Endothelial cell (in vitro differentiated cells): ENCODE data around the gene GPC5. TPM values are rescaled to one million over a fixed set of nuclear protein-coding genes. Genes with fewer than 3 reads are reported as not detected.
"Not testable (repeated sequence)": the region's sequence is repeated elsewhere in the genome, so short reads cannot be mapped to it uniquely, and the experiment has no call there.

Experiments
- DNase-seq: peaks from one replicate; pipeline ENCODE4 v3.0.0; 2021; ENCODE audit warnings: low spot score
- H3K27ac Mint-ChIP-seq: one replicate; pipeline ENCODE4 v1.8.0; 2021; ENCODE audit warnings: mixed read lengths, inconsistent platforms; ENCODE audit not compliant: unreplicated experiment
- H3K27me3 Mint-ChIP-seq: one replicate; pipeline ENCODE4 v1.8.0; 2021; ENCODE audit warnings: mild to moderate bottlenecking, moderate library complexity, mixed read lengths, inconsistent platforms; ENCODE audit not compliant: unreplicated experiment
- H3K36me3 Mint-ChIP-seq: one replicate; pipeline ENCODE4 v1.8.0; 2021; ENCODE audit warnings: mild to moderate bottlenecking, low read depth, mixed read lengths, inconsistent platforms; ENCODE audit not compliant: unreplicated experiment
- H3K4me1 Mint-ChIP-seq: one replicate; pipeline ENCODE4 v1.8.0; 2021; ENCODE audit warnings: mild to moderate bottlenecking, mixed read lengths, inconsistent platforms; ENCODE audit not compliant: unreplicated experiment
- H3K4me3 Mint-ChIP-seq: one replicate; pipeline ENCODE4 v1.8.0; 2021; ENCODE audit warnings: mild to moderate bottlenecking, mixed read lengths, inconsistent platforms; ENCODE audit not compliant: unreplicated experiment
- H3K9me3 Mint-ChIP-seq: one replicate; pipeline ENCODE4 v1.8.0; 2021; ENCODE audit warnings: mixed read lengths, inconsistent platforms; ENCODE audit not compliant: unreplicated experiment
- total RNA-seq: library from RNA; stranded (reverse); fragmentation: NEBNext Ultra II Directional; extraction: Animal tissue kit (Norgen Biotek cat#: 25700); gene quantifications from one replicate; pipeline ENCODE4 v1.2.1, GENCODE V29; 2021; ENCODE audit not compliant: unreplicated experiment
- TF ChIP-seq, protein P1 (sequence below): fragments of 200-600 bp; sonication (generic); IDR thresholded peaks from one replicate; pipeline ENCODE4 v1.5.0; 2021; ENCODE audit warnings: antibody characterized with exemption; ENCODE audit not compliant: unreplicated experiment

The GPC5 gene
- total RNA-seq, 1 donor from 2014 or later, result not detected

DNA sequence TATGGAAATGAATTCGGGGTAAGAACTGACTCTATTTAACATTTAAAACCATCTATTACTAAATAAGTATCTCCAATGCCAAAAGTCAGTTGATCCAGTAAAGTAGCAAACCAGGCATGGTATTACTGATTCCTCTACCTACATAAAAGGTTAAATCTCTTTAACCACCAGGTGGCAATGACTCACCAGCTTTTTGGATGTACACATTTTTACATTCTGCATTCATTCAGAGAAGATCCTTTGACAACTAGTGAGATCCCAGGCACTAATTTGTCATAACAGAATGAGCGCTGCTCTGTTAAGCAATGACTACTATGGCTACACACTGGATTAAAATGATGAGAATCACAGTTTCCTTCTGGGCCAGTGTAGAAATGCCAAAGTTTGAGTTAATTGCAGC lies 1498.4 kb downstream of the GPC5 start:
- no peaks in the 10 kb centered on the region for H3K36me3 Mint-ChIP-seq
- TF ChIP-seq, protein P1, sequence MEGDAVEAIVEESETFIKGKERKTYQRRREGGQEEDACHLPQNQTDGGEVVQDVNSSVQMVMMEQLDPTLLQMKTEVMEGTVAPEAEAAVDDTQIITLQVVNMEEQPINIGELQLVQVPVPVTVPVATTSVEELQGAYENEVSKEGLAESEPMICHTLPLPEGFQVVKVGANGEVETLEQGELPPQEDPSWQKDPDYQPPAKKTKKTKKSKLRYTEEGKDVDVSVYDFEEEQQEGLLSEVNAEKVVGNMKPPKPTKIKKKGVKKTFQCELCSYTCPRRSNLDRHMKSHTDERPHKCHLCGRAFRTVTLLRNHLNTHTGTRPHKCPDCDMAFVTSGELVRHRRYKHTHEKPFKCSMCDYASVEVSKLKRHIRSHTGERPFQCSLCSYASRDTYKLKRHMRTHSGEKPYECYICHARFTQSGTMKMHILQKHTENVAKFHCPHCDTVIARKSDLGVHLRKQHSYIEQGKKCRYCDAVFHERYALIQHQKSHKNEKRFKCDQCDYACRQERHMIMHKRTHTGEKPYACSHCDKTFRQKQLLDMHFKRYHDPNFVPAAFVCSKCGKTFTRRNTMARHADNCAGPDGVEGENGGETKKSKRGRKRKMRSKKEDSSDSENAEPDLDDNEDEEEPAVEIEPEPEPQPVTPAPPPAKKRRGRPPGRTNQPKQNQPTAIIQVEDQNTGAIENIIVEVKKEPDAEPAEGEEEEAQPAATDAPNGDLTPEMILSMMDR, result peak; percentile 37
- no peak for DNase-seq

GRCh38 chr13:92898946-92899345 lies 1500.5 kb downstream of the GPC5 start:
- H3K4me1 Mint-ChIP-seq, DNase-seq, H3K27me3 Mint-ChIP-seq, H3K27ac Mint-ChIP-seq, H3K9me3 Mint-ChIP-seq, H3K36me3 Mint-ChIP-seq, H3K4me3 Mint-ChIP-seq: not testable (repeated sequence)

More for the DNA sequence above, 1498.4 kb downstream of the GPC5 start:
- no peaks in the 10 kb centered on the region for H3K27me3 Mint-ChIP-seq
- no peaks in the 10 kb centered on the region for H3K4me1 Mint-ChIP-seq
- H3K27ac Mint-ChIP-seq, result no peak overlapping the region
- no peaks in the 10 kb centered on the region for H3K9me3 Mint-ChIP-seq
- no peak overlapping the region for H3K4me3 Mint-ChIP-seq

- H3K4me1 Mint-ChIP-seq, result no peaks in the 10 kb centered on the region
- no peak overlapping the region for H3K27ac Mint-ChIP-seq
- no peak for DNase-seq
- TF ChIP-seq, protein P1, result no peak
- no peaks in the 10 kb centered on the region for H3K9me3 Mint-ChIP-seq
- H3K27me3 Mint-ChIP-seq, result no peaks in the 10 kb centered on the region
- H3K36me3 Mint-ChIP-seq, result no peaks in the 10 kb centered on the region
- H3K4me3 Mint-ChIP-seq, result no peak overlapping the region
Observed at GRCh38 chr13:92900446-92900845, 1502.0 kb downstream of the GPC5 start.

- H3K4me1 Mint-ChIP-seq, result no peaks in the 10 kb centered on the region
- TF ChIP-seq, protein P1, result no peak
- H3K9me3 Mint-ChIP-seq, result no peaks in the 10 kb centered on the region
- H3K27ac Mint-ChIP-seq, result no peak overlapping the region
- no peaks in the 10 kb centered on the region for H3K27me3 Mint-ChIP-seq
- H3K36me3 Mint-ChIP-seq, result no peaks in the 10 kb centered on the region
- no peak overlapping the region for H3K4me3 Mint-ChIP-seq
- no peak for DNase-seq
Observed at GRCh38 chr13:92901739-92902138, 1503.3 kb downstream of the GPC5 start.

- TF ChIP-seq, protein P1, result no peak
- Mint-ChIP-seq H3K27me3 (no peaks in the 10 kb centered on the region), H3K4me1 (no peaks in the 10 kb centered on the region), H3K36me3 (no peaks in the 10 kb centered on the region), H3K4me3 (no peak overlapping the region), H3K27ac (no peak overlapping the region), H3K9me3 (no peaks in the 10 kb centered on the region)
- no peak for DNase-seq
Observed at GRCh38 chr13:92912629-92913028, 1514.2 kb downstream of the GPC5 start.

DNA sequence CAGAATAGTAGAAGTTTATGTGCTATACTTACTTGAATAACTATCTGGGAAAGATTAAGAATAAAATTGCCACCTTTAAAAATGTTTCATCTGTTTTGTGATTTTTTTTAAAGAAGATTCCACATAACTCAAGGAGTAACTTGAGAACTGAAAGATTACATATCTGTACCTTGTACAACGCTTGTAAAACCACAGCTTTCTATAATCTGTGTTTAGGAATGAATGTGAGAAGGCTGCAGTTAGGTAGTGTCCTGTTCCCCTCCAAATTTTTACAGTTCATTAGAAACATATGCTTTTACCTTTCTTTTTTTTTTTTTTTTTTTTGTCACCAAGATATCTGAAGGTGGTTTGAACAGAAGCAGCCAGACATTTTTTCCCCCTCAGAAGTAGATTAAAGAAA lies 1515.4 kb downstream of the GPC5 start:
- Mint-ChIP-seq H3K4me3 (no peak overlapping the region), H3K27ac (no peak overlapping the region), H3K27me3 (no peaks in the 10 kb centered on the region), H3K36me3 (no peaks in the 10 kb centered on the region), H3K9me3 (no peaks in the 10 kb centered on the region), H3K4me1 (no peaks in the 10 kb centered on the region)
- DNase-seq, result no peak
- TF ChIP-seq, protein P1, result no peak
